Upper lobe of left lung (tissue), 4 donors: ENCODE data around the gene RTL10.

ENCODE experiments used
- EP300 ChIP-seq, 4 donors: sonication (generic); formaldehyde crosslinking; IDR thresholded peaks; one replicate each; pipeline ENCODE4 v1.5.1; 2017; ENCODE audit warnings: antibody characterized with exemption in 4 of 4, control low read depth in 2 of 4
- POLR2A ChIP-seq, 4 donors: fragments of 450-650 bp; IDR thresholded peaks; one replicate each; pipeline ENCODE4 v1.5.1; 2016 to 2017; ENCODE audit warnings: antibody characterized with exemption in 4 of 4, mild to moderate bottlenecking in 2 of 4
- TF ChIP-seq, protein P1 (sequence below), 6 experiments: fragments of 450-650 bp in 4 of 6; fragments of 200-600 bp in 2 of 6; sonication (generic) in 2 of 6; IDR thresholded peaks; one replicate each; pipeline ENCODE4 v1.5.1; 2016 to 2019; ENCODE audit warnings: antibody characterized with exemption in 6 of 6

DNA sequence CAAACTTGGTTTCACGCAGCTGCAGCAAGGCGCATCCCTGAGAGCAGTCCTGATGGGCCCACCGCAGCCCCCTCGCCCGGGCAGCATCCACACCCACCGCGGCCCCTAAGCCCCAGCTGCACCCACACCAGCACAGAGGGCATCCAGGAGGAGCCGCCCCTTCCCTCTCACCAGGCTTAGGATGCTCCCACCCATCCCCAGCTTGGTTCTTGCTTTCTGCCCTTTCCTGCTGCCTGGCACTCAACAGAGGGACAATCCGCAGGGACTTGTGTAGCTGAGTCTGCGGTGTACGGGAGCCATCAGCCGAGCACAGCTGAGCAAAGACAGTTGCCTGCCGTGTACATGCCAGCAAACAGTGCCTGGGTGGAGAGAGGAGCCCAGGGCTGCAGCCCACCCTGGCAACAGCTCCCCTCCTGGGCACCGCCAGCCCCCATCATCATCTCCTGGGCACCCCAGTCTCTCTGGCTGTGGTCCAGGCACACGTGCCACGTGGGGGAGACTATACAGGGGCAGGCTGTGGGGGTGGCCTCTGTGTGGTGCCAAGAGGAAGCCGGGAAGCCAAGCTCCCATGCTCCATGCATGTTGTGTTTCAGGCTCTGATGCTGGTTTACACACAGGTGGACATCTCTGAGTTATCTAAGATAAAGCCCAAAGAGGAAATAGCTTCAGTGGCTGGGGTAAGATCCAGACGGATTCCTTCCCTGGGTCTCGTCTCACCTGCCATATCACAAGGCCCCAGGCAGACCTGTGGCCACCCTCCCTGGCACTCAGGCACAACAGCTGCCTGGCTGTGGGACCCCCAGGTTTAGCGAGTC lies 36.0 kb upstream of the RTL10 start:
- TF ChIP-seq, protein P1, sequence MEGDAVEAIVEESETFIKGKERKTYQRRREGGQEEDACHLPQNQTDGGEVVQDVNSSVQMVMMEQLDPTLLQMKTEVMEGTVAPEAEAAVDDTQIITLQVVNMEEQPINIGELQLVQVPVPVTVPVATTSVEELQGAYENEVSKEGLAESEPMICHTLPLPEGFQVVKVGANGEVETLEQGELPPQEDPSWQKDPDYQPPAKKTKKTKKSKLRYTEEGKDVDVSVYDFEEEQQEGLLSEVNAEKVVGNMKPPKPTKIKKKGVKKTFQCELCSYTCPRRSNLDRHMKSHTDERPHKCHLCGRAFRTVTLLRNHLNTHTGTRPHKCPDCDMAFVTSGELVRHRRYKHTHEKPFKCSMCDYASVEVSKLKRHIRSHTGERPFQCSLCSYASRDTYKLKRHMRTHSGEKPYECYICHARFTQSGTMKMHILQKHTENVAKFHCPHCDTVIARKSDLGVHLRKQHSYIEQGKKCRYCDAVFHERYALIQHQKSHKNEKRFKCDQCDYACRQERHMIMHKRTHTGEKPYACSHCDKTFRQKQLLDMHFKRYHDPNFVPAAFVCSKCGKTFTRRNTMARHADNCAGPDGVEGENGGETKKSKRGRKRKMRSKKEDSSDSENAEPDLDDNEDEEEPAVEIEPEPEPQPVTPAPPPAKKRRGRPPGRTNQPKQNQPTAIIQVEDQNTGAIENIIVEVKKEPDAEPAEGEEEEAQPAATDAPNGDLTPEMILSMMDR (IDR thresholded peaks at IDR 0.05) = no peak
- no peak for TF ChIP-seq POLR2A (IDR thresholded peaks at IDR 0.05)
- no peak for TF ChIP-seq EP300 (IDR thresholded peaks at IDR 0.05)
